ENCODE data around the gene SLCO3A1. TPM values are rescaled to one million over a fixed set of nuclear protein-coding genes. Genes with fewer than 3 reads are reported as not detected.

The SLCO3A1 gene
- total RNA-seq, 1 experiment from 2014 or later, result not detected

DNA sequence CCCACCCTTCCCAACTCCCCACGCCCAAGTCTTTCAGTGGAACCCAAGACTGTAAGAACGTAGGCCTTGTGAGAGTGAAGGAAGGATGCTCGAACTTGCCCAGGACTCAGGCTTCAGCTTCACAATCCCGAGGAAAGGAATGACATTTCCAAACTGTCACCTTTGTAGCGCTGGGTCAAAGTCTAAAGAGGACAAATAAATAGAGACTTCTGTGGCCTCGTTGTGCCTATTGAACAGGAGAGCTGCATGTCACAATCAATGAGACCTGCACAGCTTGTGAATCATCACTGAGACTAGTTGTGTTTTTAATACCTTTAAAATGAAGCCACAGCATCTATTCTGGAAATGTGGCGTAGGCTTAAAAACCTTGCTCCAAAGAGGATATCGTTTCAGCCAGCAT lies 317.4 kb downstream of the SLCO3A1 start:
- peaks cover 30% of the 10 kb centered on the region for H3K4me1 Mint-ChIP-seq (ENCODE audit: low read depth, unreplicated experiment)
- H3K9me3 Mint-ChIP-seq (ENCODE audit: unreplicated experiment), result no peaks in the 10 kb centered on the region
- peak overlapping the region; percentile 80 for H3K27ac Mint-ChIP-seq (ENCODE audit: unreplicated experiment)
- TF ChIP-seq, protein P1, sequence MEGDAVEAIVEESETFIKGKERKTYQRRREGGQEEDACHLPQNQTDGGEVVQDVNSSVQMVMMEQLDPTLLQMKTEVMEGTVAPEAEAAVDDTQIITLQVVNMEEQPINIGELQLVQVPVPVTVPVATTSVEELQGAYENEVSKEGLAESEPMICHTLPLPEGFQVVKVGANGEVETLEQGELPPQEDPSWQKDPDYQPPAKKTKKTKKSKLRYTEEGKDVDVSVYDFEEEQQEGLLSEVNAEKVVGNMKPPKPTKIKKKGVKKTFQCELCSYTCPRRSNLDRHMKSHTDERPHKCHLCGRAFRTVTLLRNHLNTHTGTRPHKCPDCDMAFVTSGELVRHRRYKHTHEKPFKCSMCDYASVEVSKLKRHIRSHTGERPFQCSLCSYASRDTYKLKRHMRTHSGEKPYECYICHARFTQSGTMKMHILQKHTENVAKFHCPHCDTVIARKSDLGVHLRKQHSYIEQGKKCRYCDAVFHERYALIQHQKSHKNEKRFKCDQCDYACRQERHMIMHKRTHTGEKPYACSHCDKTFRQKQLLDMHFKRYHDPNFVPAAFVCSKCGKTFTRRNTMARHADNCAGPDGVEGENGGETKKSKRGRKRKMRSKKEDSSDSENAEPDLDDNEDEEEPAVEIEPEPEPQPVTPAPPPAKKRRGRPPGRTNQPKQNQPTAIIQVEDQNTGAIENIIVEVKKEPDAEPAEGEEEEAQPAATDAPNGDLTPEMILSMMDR (IDR thresholded peaks at IDR 0.05; ENCODE audit: insufficient read depth in 1 of 2, low read depth in 1 of 2, low read length in 1 of 2, severe bottlenecking in 1 of 2, unreplicated experiment in 1 of 2), result no peak
- Histone ChIP-seq H3K9me3 (no peaks in the 10 kb centered on the region), H3K4me1 (peaks cover 35% of the 10 kb centered on the region), H3K27me3 (replicated peaks; ENCODE audit: control insufficient read depth, insufficient read depth, low read length) (no peaks in the 10 kb centered on the region), H3K36me3 (ENCODE audit: control insufficient read depth, insufficient read depth, low read length) (no peaks in the 10 kb centered on the region), H3K4me3 (ENCODE audit: low read depth, low read length) (no peak overlapping the region)
- ChIA-PET POLR2A (no interaction called here), CTCF (interaction anchor here (0.6 to 1.1 kb wide), 2 partner anchors 92 to 1237 kb away, joined by 3 read pairs; no protein-coding TSS in a partner anchor)
- H3K4me3 Mint-ChIP-seq (ENCODE audit: unreplicated experiment), result no peak overlapping the region
- H3K36me3 Mint-ChIP-seq (ENCODE audit: insufficient read depth, unreplicated experiment), result peaks cover 5% of the 10 kb centered on the region
- no peaks in the 10 kb centered on the region for H3K27me3 Mint-ChIP-seq (ENCODE audit: insufficient read depth, unreplicated experiment)
- DNase-seq, result peak; percentile 51 to 60
- no TSS peak for BruUV-seq (replicated peaks)
- intact Hi-C loops (cut with micrococcal nuclease; ENCODE audit: unreplicated experiment), result no loop called here

DNA sequence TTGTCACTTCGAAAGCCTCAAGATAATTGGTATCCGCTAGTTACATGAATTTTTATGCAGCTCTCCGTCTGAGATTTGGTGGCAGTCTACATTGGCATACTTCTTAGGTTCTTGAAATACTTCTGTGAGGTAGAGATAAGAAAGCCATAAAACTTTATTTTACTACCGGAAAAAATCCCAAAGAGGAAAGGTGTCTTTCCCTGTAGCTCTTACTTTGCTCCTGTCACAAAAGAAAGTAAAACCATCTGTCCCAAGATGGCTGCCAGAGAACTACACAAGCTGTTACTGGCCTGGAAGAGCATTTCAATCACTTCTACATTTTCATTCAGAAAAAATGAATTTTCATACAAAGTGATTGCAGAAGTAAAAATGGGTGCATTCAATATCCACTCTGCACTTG lies 325.4 kb downstream of the SLCO3A1 start:
- CTCF ChIA-PET, result no interaction called here
- DNase-seq, result peak in 1 of 2 experiments; percentile 11

DNA sequence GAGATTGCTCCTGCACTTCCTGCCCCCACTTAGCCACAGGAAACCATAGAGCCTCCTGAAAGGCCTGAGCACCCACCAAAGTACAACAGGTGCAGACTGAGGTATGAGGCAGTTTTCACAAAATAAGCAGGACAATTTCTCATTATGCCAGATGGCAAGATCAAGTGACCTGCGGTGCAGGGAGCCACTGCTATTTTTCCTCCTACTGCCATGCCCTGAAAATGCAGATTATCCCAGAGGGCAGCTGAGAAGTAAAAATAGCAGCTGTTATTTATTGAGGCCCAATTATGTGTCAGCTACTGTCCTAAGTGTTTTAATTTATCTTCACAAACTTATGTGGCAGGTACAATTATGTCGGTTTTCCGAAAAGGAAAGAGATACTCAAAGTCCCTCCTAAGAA lies 330.6 kb downstream of the SLCO3A1 start:
- BruUV-seq (replicated peaks), result no TSS peak
- H3K4me3 ChIP-seq (ENCODE audit: low read depth, low read length), result no peak overlapping the region
- H3K27ac Mint-ChIP-seq (ENCODE audit: unreplicated experiment), result no peak overlapping the region
- no peaks in the 10 kb centered on the region for H3K36me3 Mint-ChIP-seq (ENCODE audit: insufficient read depth, unreplicated experiment)
- POLR2A ChIA-PET, result no interaction called here
- H3K27me3 Mint-ChIP-seq (ENCODE audit: insufficient read depth, unreplicated experiment), result peaks cover 2% of the 10 kb centered on the region
- H3K9me3 ChIP-seq, result no peaks in the 10 kb centered on the region
- CTCF ChIA-PET, result no interaction called here
- no peaks in the 10 kb centered on the region for H3K36me3 ChIP-seq (ENCODE audit: control insufficient read depth, insufficient read depth, low read length)
- no peaks in the 10 kb centered on the region for H3K4me1 Mint-ChIP-seq (ENCODE audit: low read depth, unreplicated experiment)
- H3K9me3 Mint-ChIP-seq (ENCODE audit: unreplicated experiment), result no peaks in the 10 kb centered on the region
- TF ChIP-seq, protein P1 (IDR thresholded peaks at IDR 0.05; ENCODE audit: insufficient read depth in 1 of 2, low read depth in 1 of 2, low read length in 1 of 2, severe bottlenecking in 1 of 2, unreplicated experiment in 1 of 2), result no peak
- H3K4me3 Mint-ChIP-seq (ENCODE audit: unreplicated experiment), result no peak overlapping the region
- intact Hi-C loops (cut with micrococcal nuclease; ENCODE audit: unreplicated experiment), result no loop called here
- no peaks in the 10 kb centered on the region for H3K27me3 ChIP-seq (replicated peaks; ENCODE audit: control insufficient read depth, insufficient read depth, low read length)
- no peak for DNase-seq
- H3K4me1 ChIP-seq, result peaks cover 2% of the 10 kb centered on the region; the same call in 1 of the 2 replicates

More for the DNA sequence above, 325.4 kb downstream of the SLCO3A1 start:
- Mint-ChIP-seq H3K27ac (ENCODE audit: unreplicated experiment) (no peak overlapping the region), H3K4me1 (ENCODE audit: low read depth, unreplicated experiment) (peaks cover 7% of the 10 kb centered on the region), H3K9me3 (ENCODE audit: unreplicated experiment) (no peaks in the 10 kb centered on the region), H3K36me3 (ENCODE audit: insufficient read depth, unreplicated experiment) (no peaks in the 10 kb centered on the region), H3K4me3 (ENCODE audit: unreplicated experiment) (peak overlapping the region; percentile 15), H3K27me3 (ENCODE audit: insufficient read depth, unreplicated experiment) (no peaks in the 10 kb centered on the region)
- BruUV-seq (replicated peaks), result no TSS peak
- intact Hi-C loops (cut with micrococcal nuclease; ENCODE audit: unreplicated experiment), result loop anchor here (2.0 kb wide), 1 partner anchor 14 kb away; no protein-coding TSS in a partner anchor
- TF ChIP-seq, protein P1 (IDR thresholded peaks at IDR 0.05; ENCODE audit: insufficient read depth in 1 of 2, low read depth in 1 of 2, low read length in 1 of 2, severe bottlenecking in 1 of 2, unreplicated experiment in 1 of 2), result no peak
- Histone ChIP-seq H3K36me3 (ENCODE audit: control insufficient read depth, insufficient read depth, low read length) (no peaks in the 10 kb centered on the region), H3K9me3 (no peaks in the 10 kb centered on the region), H3K4me1 (peaks cover 12% of the 10 kb centered on the region), H3K27me3 (replicated peaks; ENCODE audit: control insufficient read depth, insufficient read depth, low read length) (no peaks in the 10 kb centered on the region), H3K4me3 (ENCODE audit: low read depth, low read length) (no peak overlapping the region)
- POLR2A ChIA-PET, result interaction anchor here (0.6 kb wide), 1 partner anchor 86 kb away, joined by 3 read pairs; no protein-coding TSS in a partner anchor

Data from Caco-2 (cell line).